Stimulated activated naive CD4-positive, alpha-beta T cell treated with Interleukin-2 at 50 U/mL for 16 hours (primary cell): ENCODE measurements around the gene ZNF680.
"Not testable (repeated sequence)": the region's sequence is repeated elsewhere in the genome, so short reads cannot be mapped to it uniquely, and the experiment has no call there.

Experiments
- DNase-seq: peaks from one replicate; lab custom pipeline; 2025; lab: John Stamatoyannopoulos, UW

ZNF680 gene

GRCh38 chr7:64555046-64555445 lies 7.8 kb downstream of the ZNF680 start:
- DNase-seq: no peak

DNA sequence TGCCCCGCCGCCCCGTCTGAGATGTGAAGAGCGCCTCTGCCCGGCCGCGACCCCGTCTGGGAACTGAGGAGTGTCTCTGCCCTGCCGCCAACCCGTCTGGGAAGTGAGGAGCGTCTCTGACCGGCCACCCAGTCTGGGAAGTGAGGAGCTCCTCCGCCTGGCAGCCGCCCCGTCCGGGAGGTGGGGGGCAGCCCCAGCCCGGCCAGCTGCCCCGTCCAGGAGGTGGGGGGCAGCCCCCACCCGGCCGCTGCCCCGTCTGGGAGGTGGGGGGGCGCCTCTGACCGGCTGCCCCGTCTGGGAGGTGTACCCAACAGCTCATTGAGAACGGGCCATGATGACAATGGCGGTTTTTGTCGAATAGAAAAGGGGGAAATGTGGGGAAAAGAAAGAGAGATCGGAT lies 8.7 kb downstream of the ZNF680 start:
- DNase-seq: not testable (repeated sequence)

DNA sequence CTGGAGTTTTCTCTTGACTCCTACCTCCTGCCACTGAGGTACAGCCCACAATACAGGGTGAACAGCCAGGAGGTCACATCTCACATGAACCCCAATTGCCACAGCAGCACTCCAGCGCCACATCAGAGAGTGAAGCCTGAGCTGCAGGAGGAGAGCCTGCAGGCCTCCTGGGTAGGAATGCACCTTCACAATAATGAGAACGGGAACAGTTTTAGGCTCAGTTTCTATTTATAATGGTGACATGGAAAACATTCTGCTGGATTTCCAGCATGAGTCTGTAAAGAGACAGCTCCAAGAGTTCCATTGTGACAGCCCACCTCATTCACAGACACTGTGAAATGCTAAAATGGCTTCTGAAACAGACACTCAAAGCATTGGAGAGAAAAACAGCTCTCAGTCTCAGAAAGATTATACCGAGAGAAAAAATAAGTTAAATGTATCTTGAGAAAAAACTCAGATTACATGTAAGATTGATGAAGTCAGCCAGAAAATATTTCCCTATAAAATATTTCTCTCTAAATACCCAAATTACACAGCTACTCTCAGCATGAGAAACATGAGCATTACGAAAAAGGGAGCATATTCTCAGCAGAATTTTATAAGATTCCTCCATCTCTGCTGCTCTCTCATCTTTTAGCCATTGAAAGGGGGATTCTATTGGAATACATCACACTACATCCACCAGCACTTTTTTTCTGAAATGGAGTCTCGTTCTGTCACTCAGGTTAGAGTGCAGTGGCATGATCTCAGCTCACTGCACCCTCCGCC lies 11.3 kb downstream of the ZNF680 start:
- no peak for DNase-seq

DNA sequence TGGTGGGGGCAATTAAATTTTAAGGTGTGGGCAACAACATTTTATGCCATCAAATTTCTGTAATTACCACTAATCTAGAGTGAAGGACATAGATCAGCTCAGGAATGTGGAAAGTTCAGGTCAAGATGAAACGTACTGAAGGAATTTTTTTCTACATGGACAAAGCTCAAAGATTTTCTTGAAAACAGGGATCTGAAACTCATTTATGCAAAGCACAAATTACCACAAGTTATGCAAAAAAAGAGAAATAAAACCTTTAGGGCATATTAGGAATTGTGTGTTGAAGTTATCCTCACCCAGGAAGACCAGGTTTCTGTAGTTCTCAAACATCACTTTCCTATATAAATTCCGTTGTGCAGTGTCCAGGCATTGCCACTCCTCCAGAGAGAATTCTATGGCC lies 18.9 kb downstream of the ZNF680 start:
- no peak for DNase-seq

DNA sequence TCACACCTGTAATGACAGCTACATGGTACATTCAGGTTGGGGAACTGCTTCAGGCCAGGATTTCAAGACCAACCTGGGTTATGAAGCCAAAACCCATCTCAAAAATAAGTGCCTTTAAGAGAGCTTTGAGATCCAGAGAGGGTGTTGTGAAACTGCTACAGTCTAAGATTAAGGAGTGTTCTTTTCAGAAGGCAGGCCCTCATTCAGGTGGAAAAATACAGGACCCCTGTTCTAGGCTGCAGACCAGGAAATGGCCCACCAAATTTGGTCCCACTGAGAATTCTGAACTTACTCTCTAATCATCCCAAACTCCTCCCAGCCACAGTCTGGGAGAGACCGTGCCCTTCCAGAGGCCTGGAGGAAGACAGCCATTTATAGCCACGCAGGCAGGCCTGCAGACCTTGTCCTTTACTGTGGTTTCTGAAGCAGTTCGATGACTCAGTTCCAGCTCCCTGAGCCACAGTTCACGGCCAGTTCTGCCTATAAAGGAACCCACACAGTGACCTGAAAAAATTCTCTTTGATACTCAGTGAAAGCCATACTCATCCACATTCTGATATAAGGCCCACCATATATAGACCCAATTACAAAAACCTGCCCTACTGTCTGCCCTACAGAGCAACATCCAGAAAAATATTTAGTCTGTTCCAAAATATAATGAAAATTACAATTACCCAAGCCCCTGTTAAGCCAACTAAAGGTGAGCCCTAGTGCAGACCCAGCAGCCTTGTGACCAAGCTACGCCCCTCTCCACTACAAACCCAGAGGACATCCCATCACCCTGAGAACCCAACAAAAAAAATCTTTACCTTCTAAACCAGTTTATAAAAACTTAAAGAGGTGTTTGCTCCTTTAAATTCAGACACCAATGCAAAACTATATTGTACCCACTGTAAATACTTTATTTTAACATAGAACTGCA lies 21.2 kb downstream of the ZNF680 start:
- no peak for DNase-seq

DNA sequence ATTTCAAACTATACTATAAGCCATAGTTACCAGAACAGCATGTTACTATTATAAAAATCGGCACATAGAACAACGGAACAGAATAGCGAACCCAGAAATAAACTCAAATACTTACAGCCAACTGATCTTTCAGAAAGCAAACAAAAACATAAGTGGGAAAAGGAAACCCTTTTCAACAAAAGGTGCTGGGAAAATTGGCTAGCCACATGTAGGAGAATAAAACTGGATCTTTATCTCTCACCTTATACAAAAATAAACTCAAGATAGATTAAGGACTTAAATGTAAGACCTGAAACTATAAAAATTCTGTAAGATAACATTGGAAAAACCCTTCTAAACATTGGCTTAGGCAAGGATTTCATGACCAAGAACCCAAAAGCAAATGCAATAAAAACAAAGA lies 29.1 kb downstream of the ZNF680 start:
- DNase-seq: no peak

- no peak for DNase-seq
Observed at GRCh38 chr7:64528770-64529169, 34.1 kb downstream of the ZNF680 start.

DNA sequence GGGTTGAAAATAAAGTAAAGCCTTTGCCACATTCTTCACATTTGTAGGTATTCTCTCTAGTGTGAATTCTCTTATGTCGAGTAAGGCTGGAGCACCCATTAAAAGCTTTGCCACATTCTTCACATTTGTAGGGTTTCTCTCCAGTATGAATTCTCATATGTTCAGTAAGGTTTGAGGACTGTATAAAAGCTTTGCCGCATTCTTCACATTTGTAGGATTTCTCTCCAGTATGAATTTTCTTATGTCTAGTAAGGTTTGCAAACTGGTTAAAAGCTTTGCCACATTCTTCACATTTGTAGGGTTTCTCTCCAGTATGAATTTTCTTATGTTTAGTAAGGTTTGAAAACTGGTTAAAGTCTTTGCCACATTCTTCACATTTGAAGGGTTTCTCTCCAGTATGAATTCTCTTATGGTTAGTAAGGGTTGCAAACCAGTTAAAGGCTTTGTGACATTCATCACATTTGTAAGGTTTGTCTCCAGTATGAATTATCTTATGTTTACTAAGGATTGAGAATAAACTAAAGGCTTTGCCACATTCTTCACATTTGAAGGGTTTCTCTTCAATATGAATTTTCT lies 41.4 kb downstream of the ZNF680 start:
- no peak for DNase-seq

- DNase-seq: no peak
Observed at GRCh38 chr7:64516451-64516850, 46.4 kb downstream of the ZNF680 start.

DNA sequence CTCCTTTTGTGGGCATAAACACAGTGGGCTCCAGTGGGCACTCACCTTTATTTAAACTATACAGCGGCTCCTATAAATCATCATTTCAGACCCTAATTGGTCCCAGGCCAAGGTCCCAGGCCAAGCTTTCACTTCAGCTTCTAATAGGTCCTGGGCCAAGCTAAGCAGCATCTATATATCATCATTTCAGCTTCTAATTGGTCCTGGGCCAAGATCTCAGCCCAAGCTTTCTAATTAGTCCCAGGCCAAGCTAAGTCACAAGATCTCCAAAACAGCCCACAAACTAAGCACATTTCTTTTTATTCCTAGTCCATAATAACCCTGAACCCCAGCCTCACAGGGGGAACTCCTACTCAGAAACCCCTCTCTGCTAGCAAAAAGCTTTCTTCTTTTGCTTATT lies 47.1 kb downstream of the ZNF680 start:
- DNase-seq: no peak

- DNase-seq: no peak
Observed at GRCh38 chr7:64515330-64515729, 47.5 kb downstream of the ZNF680 start.

DNA sequence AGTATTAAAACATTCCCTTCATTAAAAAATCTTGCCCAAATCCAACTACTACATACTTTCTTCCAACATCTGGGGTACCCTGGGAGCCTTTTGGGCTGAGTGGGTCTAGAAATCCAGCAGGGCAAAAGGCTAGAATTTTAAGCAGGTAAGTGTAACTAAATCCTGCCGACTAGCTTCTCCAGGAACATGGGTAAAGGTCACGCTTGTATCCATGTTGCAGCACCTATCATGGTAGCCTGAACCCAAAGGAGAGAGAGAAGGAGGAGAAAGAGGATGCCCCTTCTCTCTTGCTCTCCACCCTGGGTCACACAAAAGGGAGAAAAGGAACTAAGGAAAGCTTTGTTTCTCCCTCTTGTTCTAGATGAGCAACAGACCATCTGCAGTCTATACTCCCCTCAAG lies 53.3 kb downstream of the ZNF680 start:
- DNase-seq: no peak

- no peak for DNase-seq
Observed at GRCh38 chr7:64504581-64505120, 58.2 kb downstream of the ZNF680 start.

DNA sequence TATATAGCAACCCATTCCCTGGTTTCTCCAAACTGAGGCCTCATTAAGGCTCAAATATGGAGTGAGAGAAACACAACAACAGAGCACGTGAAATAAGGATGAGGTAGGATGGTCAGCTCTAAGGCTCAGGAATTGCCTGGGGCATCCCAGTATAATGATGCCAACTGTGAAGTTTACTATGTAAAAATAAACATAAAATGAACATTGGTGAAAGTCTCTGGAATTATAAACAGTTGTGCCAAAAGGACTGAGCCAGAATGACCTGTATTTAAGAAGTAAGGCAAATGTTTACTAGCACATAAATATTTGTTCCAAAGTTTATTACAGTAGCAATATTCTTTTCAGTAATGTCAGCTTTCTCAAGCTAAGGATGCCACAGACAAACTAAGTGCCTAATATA lies 64.6 kb downstream of the ZNF680 start:
- DNase-seq: no peak

DNA sequence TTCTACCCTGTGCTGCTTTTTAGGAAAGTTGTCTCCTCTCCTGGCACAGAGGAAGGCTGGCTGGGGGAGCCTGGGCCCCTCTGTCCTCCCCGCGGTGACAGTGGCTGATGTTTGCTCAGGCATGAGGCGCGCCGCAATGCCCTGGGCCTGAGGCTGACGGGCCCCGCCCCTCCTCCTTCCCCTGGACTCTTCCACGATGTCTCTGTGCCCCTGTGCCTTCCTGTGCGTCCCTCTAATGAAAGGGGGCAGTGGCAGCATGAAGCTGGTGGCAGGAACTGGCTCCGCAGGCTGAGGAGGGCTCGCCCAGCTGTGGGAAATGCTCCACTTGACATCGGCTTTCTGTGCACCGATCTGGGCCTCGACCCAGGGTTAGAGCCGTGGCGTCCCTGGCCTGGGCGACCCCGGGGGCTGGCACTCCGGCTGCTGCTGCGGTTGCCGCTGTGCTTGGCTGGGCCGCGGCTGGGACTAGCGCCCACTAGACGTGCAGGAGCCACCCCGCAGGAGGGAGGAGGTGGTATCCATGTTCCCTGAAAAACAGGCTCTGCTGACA lies 67.9 kb downstream of the ZNF680 start:
- DNase-seq: no peak

GRCh38 chr7:64485623-64486022 lies 77.2 kb downstream of the ZNF680 start:
- DNase-seq: no peak
